ENCODE data around the gene FN1.

- TF ChIP-seq CTCF (IDR thresholded peaks at IDR 0.05), result no peak
- no peak for TF ChIP-seq POLR2A (IDR thresholded peaks at IDR 0.05)
Observed at GRCh38 chr2:215451012-215451756, 15.3 kb upstream of the FN1 start.
